ENCODE data around the gene PROX1. TPM values are rescaled to one million over a fixed set of nuclear protein-coding genes. Genes with fewer than 3 reads are reported as not detected.

PROX1 gene
- polyA plus RNA-seq, 1 experiment, result 0.07 TPM

GRCh38 chr1:213982672-213983492 is 4.9 kb upstream of the PROX1 start:
- H3K4me3 ChIP-seq (ENCODE audit: low read depth, low read length), result no peak overlapping the region
- peaks cover 73% of the 10 kb centered on the region for H3K27me3 ChIP-seq (ENCODE audit: control insufficient read depth, insufficient read depth, low read length)
- TF ChIP-seq CTCF (IDR thresholded peaks at IDR 0.05; ENCODE audit: low read depth, low read length), result no peak
- peaks cover 3% of the 10 kb centered on the region; the same call in 1 of the 2 replicates for H3K9me3 ChIP-seq (ENCODE audit: control insufficient read depth, insufficient read depth, low read length)
- CTCF ChIA-PET, result interaction anchor here (0.5 kb wide), 1 partner anchor 275 kb away, joined by 3 read pairs; no protein-coding TSS in a partner anchor
- H3K27ac ChIP-seq (ENCODE audit: low read depth, low read length), result no peak overlapping the region
- POLR2A ChIA-PET, result no interaction called here
- no peak for DNase-seq (ENCODE audit: low read depth, low spot score)

- no peak for DNase-seq (ENCODE audit: low read depth, low spot score)
- no peak overlapping the region for H3K4me3 ChIP-seq (ENCODE audit: low read depth, low read length)
- ChIA-PET CTCF (no interaction called here), POLR2A (no interaction called here)
- H3K27me3 ChIP-seq (ENCODE audit: control insufficient read depth, insufficient read depth, low read length), result peaks cover 66% of the 10 kb centered on the region
- H3K27ac ChIP-seq (ENCODE audit: low read depth, low read length), result no peak overlapping the region
- H3K9me3 ChIP-seq (ENCODE audit: control insufficient read depth, insufficient read depth, low read length), result peaks cover 3% of the 10 kb centered on the region; the same call in 1 of the 2 replicates
- no peak for TF ChIP-seq CTCF (IDR thresholded peaks at IDR 0.05; ENCODE audit: low read depth, low read length)
Observed at GRCh38 chr1:213983493-213984386, 4.0 kb upstream of the PROX1 start.

- ChIA-PET CTCF (no interaction called here), POLR2A (no interaction called here)
- no peak overlapping the region for H3K27ac ChIP-seq (ENCODE audit: low read depth, low read length)
- DNase-seq (ENCODE audit: low read depth, low spot score), result no peak
- peaks cover 3% of the 10 kb centered on the region; the same call in 1 of the 2 replicates for H3K9me3 ChIP-seq (ENCODE audit: control insufficient read depth, insufficient read depth, low read length)
- TF ChIP-seq CTCF (IDR thresholded peaks at IDR 0.05; ENCODE audit: low read depth, low read length), result no peak
- H3K4me3 ChIP-seq (ENCODE audit: low read depth, low read length), result no peak overlapping the region
- peaks cover 68% of the 10 kb centered on the region for H3K27me3 ChIP-seq (ENCODE audit: control insufficient read depth, insufficient read depth, low read length)
Observed at GRCh38 chr1:213984387-213985208, 3.2 kb upstream of the PROX1 start.

GRCh38 chr1:213985209-213986019 is 2.4 kb upstream of the PROX1 start:
- CTCF ChIA-PET, result no interaction called here

More at GRCh38 chr1:213985209-213986019, 2.4 kb upstream of the PROX1 start:
- TF ChIP-seq CTCF (IDR thresholded peaks at IDR 0.05; ENCODE audit: low read depth, low read length), result no peak
- POLR2A ChIA-PET, result no interaction called here
- no peak overlapping the region for H3K27ac ChIP-seq (ENCODE audit: low read depth, low read length)
- no peaks in the 10 kb centered on the region; the same call in 1 of the 2 replicates for H3K9me3 ChIP-seq (ENCODE audit: control insufficient read depth, insufficient read depth, low read length)
- peaks cover 66% of the 10 kb centered on the region for H3K27me3 ChIP-seq (ENCODE audit: control insufficient read depth, insufficient read depth, low read length)
- DNase-seq (ENCODE audit: low read depth, low spot score), result no peak
- no peak overlapping the region for H3K4me3 ChIP-seq (ENCODE audit: low read depth, low read length)

Data from AG04450 (cell line).